ENCODE data around the gene TRAF7. TPM values are rescaled to one million over a fixed set of nuclear protein-coding genes. Genes with fewer than 3 reads are reported as not detected.

TRAF7 gene
- total and polyA plus RNA-seq, 2 of the 13 experiments (the other 11 are each of a cell fraction or from before 2014, with no cell fraction given), result 47.9 to 65.6 TPM

DNA sequence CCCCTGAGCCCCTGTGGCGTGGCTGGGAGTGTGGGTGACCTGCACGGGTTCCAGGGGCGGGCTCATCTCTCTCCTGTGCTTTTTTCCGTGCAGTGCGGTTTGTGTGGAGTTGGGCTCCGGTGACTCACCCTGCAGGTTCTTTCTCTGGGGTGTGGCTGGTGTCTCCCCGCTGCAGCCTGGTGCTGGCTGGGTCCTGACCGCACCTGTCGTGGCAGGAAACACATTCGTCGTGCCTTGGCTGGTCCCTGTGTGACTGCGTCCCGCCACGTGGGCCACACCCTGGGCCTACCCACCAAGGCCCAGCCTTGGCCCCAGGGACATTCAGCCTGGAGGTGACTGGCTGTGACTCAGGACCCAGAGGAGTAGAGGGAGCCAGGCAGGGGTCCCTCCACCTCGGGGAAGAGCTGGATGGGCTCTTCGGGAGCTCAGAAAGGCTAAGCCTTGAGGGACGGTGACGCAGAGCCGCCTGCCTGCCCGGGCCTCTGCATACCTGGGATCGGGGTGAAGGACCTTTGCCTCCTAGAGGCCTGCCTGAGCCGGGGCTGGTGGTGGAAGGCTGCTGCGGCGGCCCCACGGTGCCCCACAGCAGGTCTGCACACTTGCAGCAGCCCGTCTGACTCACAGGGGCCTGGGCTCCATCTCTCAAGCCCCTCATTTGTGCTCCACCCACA, 7.8 kb downstream of the TRAF7 start (continued):
- no peak for TF ChIP-seq ZNF335 (CRISPR knock-in tag; IDR thresholded peaks at IDR 0.05)
- TF ChIP-seq KLF15 (CRISPR knock-in tag; IDR thresholded peaks at IDR 0.05; ENCODE audit: borderline replicate concordance), result no peak
- TF ChIP-seq XBP1 (CRISPR knock-in tag; IDR thresholded peaks at IDR 0.05), result no peak
- no peak for TF ChIP-seq ZBTB1 (CRISPR knock-in tag; IDR thresholded peaks at IDR 0.05; ENCODE audit: borderline replicate concordance)
- TF ChIP-seq, protein P1, sequence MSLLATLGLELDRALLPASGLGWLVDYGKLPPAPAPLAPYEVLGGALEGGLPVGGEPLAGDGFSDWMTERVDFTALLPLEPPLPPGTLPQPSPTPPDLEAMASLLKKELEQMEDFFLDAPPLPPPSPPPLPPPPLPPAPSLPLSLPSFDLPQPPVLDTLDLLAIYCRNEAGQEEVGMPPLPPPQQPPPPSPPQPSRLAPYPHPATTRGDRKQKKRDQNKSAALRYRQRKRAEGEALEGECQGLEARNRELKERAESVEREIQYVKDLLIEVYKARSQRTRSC (CRISPR knock-in tag; IDR thresholded peaks at IDR 0.05; ENCODE audit: low read depth), result no peak
- peak; percentile 95 for TF ChIP-seq RXRA (CRISPR knock-in tag; IDR thresholded peaks at IDR 0.05)
- no peak; the same call in 1 of the 2 replicates for TF ChIP-seq KDM3A (CRISPR knock-in tag; IDR thresholded peaks at IDR 0.05; ENCODE audit: low read depth)
- TF ChIP-seq, protein P2, sequence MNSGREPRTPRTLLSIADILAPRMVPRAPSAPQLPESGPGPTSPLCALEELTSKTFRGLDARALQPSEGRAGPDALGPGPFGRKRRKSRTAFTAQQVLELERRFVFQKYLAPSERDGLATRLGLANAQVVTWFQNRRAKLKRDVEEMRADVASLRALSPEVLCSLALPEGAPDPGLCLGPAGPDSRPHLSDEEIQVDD (CRISPR knock-in tag; IDR thresholded peaks at IDR 0.05; ENCODE audit: borderline replicate concordance), result no peak
- TF ChIP-seq HMGA1 (CRISPR knock-in tag; conservative IDR thresholded peaks at IDR 0.05), result no peak
- no peak for TF ChIP-seq ZNF274 (CRISPR knock-in tag; IDR thresholded peaks at IDR 0.05)
- no peak for TF ChIP-seq ZBTB2 (CRISPR knock-in tag; IDR thresholded peaks at IDR 0.05; ENCODE audit: low read depth)
- no peak for TF ChIP-seq ZNF75D (CRISPR knock-in tag; IDR thresholded peaks at IDR 0.05; ENCODE audit: borderline replicate concordance)
- peak; percentile 76 for TF ChIP-seq ZNF12 (CRISPR knock-in tag; IDR thresholded peaks at IDR 0.05)
- no peak for TF ChIP-seq ZNF766 (CRISPR knock-in tag; IDR thresholded peaks at IDR 0.05; ENCODE audit: borderline replicate concordance)
- no peak for TF ChIP-seq ZNF441 (CRISPR knock-in tag; IDR thresholded peaks at IDR 0.05; ENCODE audit: borderline replicate concordance)
- peak; percentile 50; the same call in 1 of the 2 replicates for TF ChIP-seq HIVEP1 (CRISPR knock-in tag; IDR thresholded peaks at IDR 0.05)
- TF ChIP-seq ATRX (CRISPR knock-in tag; IDR thresholded peaks at IDR 0.05; ENCODE audit: borderline replicate concordance), result no peak
- TF ChIP-seq, protein P3, sequence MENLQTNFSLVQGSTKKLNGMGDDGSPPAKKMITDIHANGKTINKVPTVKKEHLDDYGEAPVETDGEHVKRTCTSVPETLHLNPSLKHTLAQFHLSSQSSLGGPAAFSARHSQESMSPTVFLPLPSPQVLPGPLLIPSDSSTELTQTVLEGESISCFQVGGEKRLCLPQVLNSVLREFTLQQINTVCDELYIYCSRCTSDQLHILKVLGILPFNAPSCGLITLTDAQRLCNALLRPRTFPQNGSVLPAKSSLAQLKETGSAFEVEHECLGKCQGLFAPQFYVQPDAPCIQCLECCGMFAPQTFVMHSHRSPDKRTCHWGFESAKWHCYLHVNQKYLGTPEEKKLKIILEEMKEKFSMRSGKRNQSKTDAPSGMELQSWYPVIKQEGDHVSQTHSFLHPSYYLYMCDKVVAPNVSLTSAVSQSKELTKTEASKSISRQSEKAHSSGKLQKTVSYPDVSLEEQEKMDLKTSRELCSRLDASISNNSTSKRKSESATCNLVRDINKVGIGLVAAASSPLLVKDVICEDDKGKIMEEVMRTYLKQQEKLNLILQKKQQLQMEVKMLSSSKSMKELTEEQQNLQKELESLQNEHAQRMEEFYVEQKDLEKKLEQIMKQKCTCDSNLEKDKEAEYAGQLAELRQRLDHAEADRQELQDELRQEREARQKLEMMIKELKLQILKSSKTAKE (CRISPR knock-in tag; IDR thresholded peaks at IDR 0.05; ENCODE audit: borderline replicate concordance), result no peak; the same call in 1 of the 2 replicates
- TF ChIP-seq ZNF672 (CRISPR knock-in tag; IDR thresholded peaks at IDR 0.05), result no peak
- no peak for TF ChIP-seq SSRP1 (CRISPR knock-in tag; IDR thresholded peaks at IDR 0.05)
- TF ChIP-seq EP300 (IDR thresholded peaks at IDR 0.05; ENCODE audit: low read depth in 2 of 2, low read length in 2 of 2), result no peak
- 0 out of 2 replicates have a peak, but pooled peaks have one; percentile 11 for TF ChIP-seq EP300 (CRISPR knock-in tag; IDR thresholded peaks at IDR 0.05; ENCODE audit: borderline replicate concordance)
- TF ChIP-seq, protein P4, sequence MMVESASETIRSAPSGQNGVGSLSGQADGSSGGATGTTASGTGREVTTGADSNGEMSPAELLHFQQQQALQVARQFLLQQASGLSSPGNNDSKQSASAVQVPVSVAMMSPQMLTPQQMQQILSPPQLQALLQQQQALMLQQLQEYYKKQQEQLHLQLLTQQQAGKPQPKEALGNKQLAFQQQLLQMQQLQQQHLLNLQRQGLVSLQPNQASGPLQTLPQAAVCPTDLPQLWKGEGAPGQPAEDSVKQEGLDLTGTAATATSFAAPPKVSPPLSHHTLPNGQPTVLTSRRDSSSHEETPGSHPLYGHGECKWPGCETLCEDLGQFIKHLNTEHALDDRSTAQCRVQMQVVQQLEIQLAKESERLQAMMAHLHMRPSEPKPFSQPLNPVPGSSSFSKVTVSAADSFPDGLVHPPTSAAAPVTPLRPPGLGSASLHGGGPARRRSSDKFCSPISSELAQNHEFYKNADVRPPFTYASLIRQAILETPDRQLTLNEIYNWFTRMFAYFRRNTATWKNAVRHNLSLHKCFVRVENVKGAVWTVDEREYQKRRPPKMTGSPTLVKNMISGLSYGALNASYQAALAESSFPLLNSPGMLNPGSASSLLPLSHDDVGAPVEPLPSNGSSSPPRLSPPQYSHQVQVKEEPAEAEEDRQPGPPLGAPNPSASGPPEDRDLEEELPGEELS (CRISPR knock-in tag; IDR thresholded peaks at IDR 0.05), result peak; percentile 18; the same call in 1 of the 2 replicates
